B cell (primary cell): ENCODE results near the gene PDZD7.

ENCODE experiments used
- EZH2 ChIP-seq: IDR thresholded peaks from 2 replicates; pipeline ENCODE4 v1.6.1; 2012; ENCODE audit warnings: borderline replicate concordance, low read depth, mild to moderate bottlenecking, moderate library complexity, low read length; ENCODE audit not compliant: insufficient read depth, poor library complexity, severe bottlenecking
- TF ChIP-seq, protein P1 (sequence below): fragments of 200-600 bp; IDR thresholded peaks from one replicate; pipeline ENCODE4 v1.8.0; 2022; ENCODE audit warnings: antibody characterized with exemption, mild to moderate bottlenecking

DNA sequence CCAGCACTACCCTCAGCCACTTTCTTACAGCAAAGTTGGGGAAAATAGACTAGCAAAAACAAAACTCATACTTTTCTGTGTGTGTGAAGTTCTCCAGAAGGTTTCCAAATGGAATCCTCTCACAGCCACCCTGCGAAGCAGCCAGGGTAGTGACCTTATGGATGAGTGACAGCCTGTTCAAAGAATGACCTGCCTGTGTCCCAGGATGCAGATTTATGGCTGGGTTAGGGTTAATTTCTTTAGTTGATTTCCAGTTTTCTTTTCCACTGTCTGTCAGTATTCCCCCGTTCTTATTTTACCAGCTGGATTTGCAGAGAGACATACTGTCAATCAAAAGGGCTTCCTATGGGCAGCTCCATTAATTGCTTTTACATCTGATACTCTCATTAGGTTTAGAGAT lies 64.0 kb downstream of the PDZD7 start:
- TF ChIP-seq, protein P1, sequence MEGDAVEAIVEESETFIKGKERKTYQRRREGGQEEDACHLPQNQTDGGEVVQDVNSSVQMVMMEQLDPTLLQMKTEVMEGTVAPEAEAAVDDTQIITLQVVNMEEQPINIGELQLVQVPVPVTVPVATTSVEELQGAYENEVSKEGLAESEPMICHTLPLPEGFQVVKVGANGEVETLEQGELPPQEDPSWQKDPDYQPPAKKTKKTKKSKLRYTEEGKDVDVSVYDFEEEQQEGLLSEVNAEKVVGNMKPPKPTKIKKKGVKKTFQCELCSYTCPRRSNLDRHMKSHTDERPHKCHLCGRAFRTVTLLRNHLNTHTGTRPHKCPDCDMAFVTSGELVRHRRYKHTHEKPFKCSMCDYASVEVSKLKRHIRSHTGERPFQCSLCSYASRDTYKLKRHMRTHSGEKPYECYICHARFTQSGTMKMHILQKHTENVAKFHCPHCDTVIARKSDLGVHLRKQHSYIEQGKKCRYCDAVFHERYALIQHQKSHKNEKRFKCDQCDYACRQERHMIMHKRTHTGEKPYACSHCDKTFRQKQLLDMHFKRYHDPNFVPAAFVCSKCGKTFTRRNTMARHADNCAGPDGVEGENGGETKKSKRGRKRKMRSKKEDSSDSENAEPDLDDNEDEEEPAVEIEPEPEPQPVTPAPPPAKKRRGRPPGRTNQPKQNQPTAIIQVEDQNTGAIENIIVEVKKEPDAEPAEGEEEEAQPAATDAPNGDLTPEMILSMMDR, result no peak
- TF ChIP-seq EZH2, result no peak
